Keratinocyte (primary cell): ENCODE results near the gene TP53AIP1. TPM values are rescaled to one million over a fixed set of nuclear protein-coding genes. Genes with fewer than 3 reads are reported as not detected.

Source experiments
- DNase-seq: peaks from one replicate; pipeline ENCODE4 v3.0.0-alpha.2; 2011; ENCODE audit warnings: low read depth, missing footprints, low spot score
- FAIRE-seq: peaks from 2 replicates; lab custom pipeline; 2011; peaks lifted over from hg19 to GRCh38; lab: Jason Lieb, UNC
- H2AFZ ChIP-seq: 2 replicates; pipeline ENCODE4 v1.6.0; 2012; ENCODE audit warnings: low read length, control low read depth, inconsistent platforms; ENCODE audit not compliant: control insufficient read depth
- H3K27ac ChIP-seq: 2 replicates; pipeline ENCODE4 v1.5.1; 2011; ENCODE audit warnings: low read length; ENCODE audit not compliant: control insufficient read depth, insufficient read depth
- H3K27me3 ChIP-seq: 3 replicates; pipeline ENCODE4 v1.6.0; 2011; ENCODE audit warnings: low read length; ENCODE audit not compliant: control insufficient read depth, insufficient read depth; ENCODE audit errors: extremely low read depth
- H3K36me3 ChIP-seq, 2 experiments: 2 replicates in 1 of 2; 3 replicates in 1 of 2; pipeline ENCODE4 v1.5.1; 2011; ENCODE audit warnings: low read length in 2 of 2, mild to moderate bottlenecking in 1 of 2; ENCODE audit not compliant: control insufficient read depth in 2 of 2, insufficient read depth in 2 of 2; ENCODE audit errors: extremely low read depth in 1 of 2
- H3K4me1 ChIP-seq: 3 replicates; pipeline ENCODE4 v1.5.1; 2011; ENCODE audit warnings: low read length; ENCODE audit not compliant: control insufficient read depth, insufficient read depth; ENCODE audit errors: extremely low read depth
- H3K4me2 ChIP-seq: 3 replicates; pipeline ENCODE4 v1.6.0; 2011; ENCODE audit warnings: low read depth, low read length; ENCODE audit not compliant: control insufficient read depth, insufficient read depth; ENCODE audit errors: extremely low read depth
- H3K4me3 ChIP-seq, 3 experiments: fragments of 200-600 bp in 1 of 3; sonication (generic) in 1 of 3; 2 replicates in 2 of 3; 3 replicates in 1 of 3; pipeline ENCODE4 v1.5.1; 2011 to 2016; ENCODE audit warnings: low read length in 3 of 3, mild to moderate bottlenecking in 3 of 3, control low read depth in 2 of 3, inconsistent platforms in 1 of 3, low read depth in 1 of 3, mixed read lengths in 1 of 3, mixed run types in 1 of 3, moderate library complexity in 1 of 3; ENCODE audit not compliant: control insufficient read depth in 2 of 3, insufficient read depth in 2 of 3; ENCODE audit errors: extremely low read depth in 1 of 3
- H3K79me2 ChIP-seq: 2 replicates; pipeline ENCODE4 v1.6.0; 2012; ENCODE audit warnings: low read length; ENCODE audit not compliant: control insufficient read depth, insufficient read depth
- H3K9ac ChIP-seq: 3 replicates; pipeline ENCODE4 v1.6.0; 2011; ENCODE audit warnings: low read length; ENCODE audit not compliant: control insufficient read depth, insufficient read depth; ENCODE audit errors: extremely low read depth
- H3K9me1 ChIP-seq: 3 replicates; pipeline ENCODE4 v1.6.0; 2011; ENCODE audit warnings: low read length; ENCODE audit not compliant: control insufficient read depth, insufficient read depth; ENCODE audit errors: extremely low read depth
- H3K9me3 ChIP-seq: 2 replicates; pipeline ENCODE4 v1.5.1; 2012; ENCODE audit warnings: low read depth, low read length; ENCODE audit not compliant: control insufficient read depth
- H4K20me1 ChIP-seq: 3 replicates; pipeline ENCODE4 v1.6.0; 2011; ENCODE audit warnings: low read length; ENCODE audit not compliant: control insufficient read depth, insufficient read depth; ENCODE audit errors: extremely low read depth
- CTCF ChIP-seq, 3 experiments: IDR thresholded peaks in 1 of 3; conservative IDR thresholded peaks in 1 of 3; optimal IDR thresholded peaks in 1 of 3; 2 replicates in 2 of 3; 3 replicates in 1 of 3; pipeline versions ENCODE3 to v1.5.1; 2011; ENCODE audit warnings: low read length in 3 of 3, mild to moderate bottlenecking in 3 of 3, moderate library complexity in 2 of 3, control low read depth in 1 of 3, inconsistent platforms in 1 of 3; ENCODE audit not compliant: insufficient read depth in 2 of 3; ENCODE audit errors: extremely low read depth in 1 of 3
- EZH2 ChIP-seq: IDR thresholded peaks from one replicate; pipeline ENCODE4 v1.6.1; 2012; ENCODE audit warnings: inconsistent platforms, mild to moderate bottlenecking, low read length, moderate library complexity
- dilution Hi-C: fragments of 300-500 bp; cut with MboI; formaldehyde crosslinking; loops from one replicate; pipeline ENCODE4 v1.7.0; 2020; ENCODE audit warnings: low sequenced_read_pairs; ENCODE audit not compliant: extremely low pct_ligation_motif_present
- polyA plus RNA-seq, 5 experiments: library from polyadenylated mRNA; depleted of rRNA in 3 of 5; stranded (reverse) in 3 of 5; stranded (forward) in 1 of 5; unstranded in 1 of 5; fragments of >200 nt; gene quantifications; 1 replicate in 1 of 5; 2 replicates in 3 of 5; 3 replicates in 1 of 5; pipeline versions ENCODE4 v1.2.1 to v1.2.3, GENCODE V29; 2011 to 2012; ENCODE audit warnings: missing spikeins in 2 of 5, low read depth in 1 of 5, low replicate concordance in 1 of 5

TP53AIP1 gene
- polyA plus RNA-seq, 1 donor (not counting 4 experiments of a cell fraction or from before 2014, with no cell fraction given): 37.1 TPM

GRCh38 chr11:128941110-128941509, 1.6 kb downstream of the TP53AIP1 start:
- no peaks in the 10 kb centered on the region for H3K27me3 ChIP-seq
- no peak for TF ChIP-seq EZH2
- no peak for TF ChIP-seq CTCF (optimal IDR thresholded peaks at IDR 0.05 in 1 of 3, IDR thresholded peaks at IDR 0.05 in 1 of 3, conservative IDR thresholded peaks at IDR 0.05 in 1 of 3; ENCODE audit: extremely low read depth in 1 of 3, insufficient read depth in 2 of 3, low read length in 3 of 3)
- H3K9me3 ChIP-seq: no peaks in the 10 kb centered on the region
- peak overlapping the region; percentile 95 for H3K4me2 ChIP-seq
- H3K9me1 ChIP-seq: no peaks in the 10 kb centered on the region
- peaks cover 2 to 7% of the 10 kb centered on the region in 2 experiments for H3K36me3 ChIP-seq
- dilution Hi-C loops: no loop called here
- peak overlapping the region; percentile 82 for H3K9ac ChIP-seq
- DNase-seq (no peak), FAIRE-seq (no peak)
- H3K27ac ChIP-seq: peak overlapping the region; percentile 92
- H4K20me1 ChIP-seq: no peaks in the 10 kb centered on the region
- no peak overlapping the region for H2AFZ ChIP-seq
- H3K79me2 ChIP-seq: peaks cover 4% of the 10 kb centered on the region
- H3K4me3 ChIP-seq: peak overlapping the region; percentile 34 to 69 (median 54)
- H3K4me1 ChIP-seq: peaks cover 49% of the 10 kb centered on the region

GRCh38 chr11:128940603-128941002, 2.1 kb downstream of the TP53AIP1 start:
- Histone ChIP-seq H3K27ac (peak overlapping the region; percentile 92), H3K27me3 (no peaks in the 10 kb centered on the region), H3K36me3 (peaks cover 2 to 8% of the 10 kb centered on the region in 2 experiments), H3K4me3 (peak overlapping the region; percentile 34 to 69 (median 54)), H3K9me3 (no peaks in the 10 kb centered on the region), H3K79me2 (peaks cover 4% of the 10 kb centered on the region), H3K9ac (peak overlapping the region; percentile 82), H3K9me1 (no peaks in the 10 kb centered on the region), H3K4me2 (peak overlapping the region; percentile 95), H2AFZ (peak overlapping the region; percentile 76), H4K20me1 (no peaks in the 10 kb centered on the region), H3K4me1 (peaks cover 49% of the 10 kb centered on the region)
- DNase-seq: no peak
- peak; percentile 87 for FAIRE-seq
- dilution Hi-C loops: no loop called here
- TF ChIP-seq EZH2 (no peak), CTCF (optimal IDR thresholded peaks at IDR 0.05 in 1 of 3, IDR thresholded peaks at IDR 0.05 in 1 of 3, conservative IDR thresholded peaks at IDR 0.05 in 1 of 3; ENCODE audit: extremely low read depth in 1 of 3, insufficient read depth in 2 of 3, low read length in 3 of 3) (no peak)
